SU-DHL-6 (cell line): ENCODE measurements around the gene RGS7.
"Not testable (repeated sequence)": the region's sequence is repeated elsewhere in the genome, so short reads cannot be mapped to it uniquely, and the experiment has no call there.

Experiments
- H2AFZ ChIP-seq: fragments of 200-600 bp; sonication (generic); 2 replicates; pipeline ENCODE4 v1.6.1; 2014; ENCODE audit warnings: low read depth, mild to moderate bottlenecking, moderate library complexity, mixed read lengths, antibody characterized with exemption, low read length; ENCODE audit not compliant: severe bottlenecking
- H3F3A ChIP-seq: fragments of 200-600 bp; shearing (Covaris generic); 2 replicates; pipeline ENCODE4 v1.6.0; 2016; ENCODE audit warnings: antibody characterized with exemption, mild to moderate bottlenecking; ENCODE audit not compliant: insufficient read depth
- H3K27ac ChIP-seq: fragments of 200-600 bp; sonication (generic); 2 replicates; pipeline ENCODE4 v1.5.1; 2016; ENCODE audit warnings: low read depth, mild to moderate bottlenecking, low read length, moderate library complexity, mixed read lengths
- H3K27me3 ChIP-seq: fragments of 200-600 bp; sonication (generic), shearing (Covaris generic); 2 replicates; pipeline ENCODE4 v1.6.0; 2014; ENCODE audit warnings: mild to moderate bottlenecking, low read length
- H3K36me3 ChIP-seq: fragments of 200-600 bp; sonication (generic); 2 replicates; pipeline ENCODE4 v1.6.1; 2014; ENCODE audit warnings: mild to moderate bottlenecking, low read length, mixed read lengths
- H3K4me2 ChIP-seq: fragments of 300-600, 200-600 bp; shearing (Covaris generic), sonication (generic); 2 replicates; pipeline ENCODE4 v1.6.0; 2014; ENCODE audit warnings: low read length, low read depth, mild to moderate bottlenecking; ENCODE audit not compliant: poor library complexity, severe bottlenecking
- H3K4me3 ChIP-seq: fragments of 200-600 bp; sonication (generic); 2 replicates; pipeline ENCODE4 v1.5.1; 2014; ENCODE audit warnings: antibody characterized with exemption, low read length, mild to moderate bottlenecking, mixed read lengths; ENCODE audit not compliant: insufficient read depth, poor library complexity, severe bottlenecking
- H3K79me2 ChIP-seq: fragments of 200-600 bp; sonication (generic); 2 replicates; pipeline ENCODE4 v1.6.1; 2014; ENCODE audit warnings: mild to moderate bottlenecking, low read length, moderate library complexity; ENCODE audit not compliant: insufficient read depth
- H3K9ac ChIP-seq: fragments of 200-600 bp; sonication (generic); 2 replicates; pipeline ENCODE4 v1.7.0; 2014; ENCODE audit warnings: mild to moderate bottlenecking, low read length
- H3K9me2 ChIP-seq: fragments of 200-600 bp; sonication (generic); replicated peaks from 2 replicates; pipeline ENCODE4 v1.6.1; 2014; ENCODE audit warnings: low read length; ENCODE audit not compliant: insufficient read depth
- H3K9me3 ChIP-seq: fragments of 200-600 bp; sonication (generic); 2 replicates; pipeline ENCODE4 v1.6.1; 2014; ENCODE audit warnings: low read length, mixed read lengths; ENCODE audit not compliant: insufficient read depth
- H4K20me1 ChIP-seq: fragments of 200-600 bp; sonication (generic); 2 replicates; pipeline ENCODE4 v1.6.1; 2014; ENCODE audit warnings: low read depth, mild to moderate bottlenecking, antibody characterized with exemption, low read length, moderate library complexity, mixed read lengths
- EZH2phosphoT487 ChIP-seq: fragments of 200-600 bp; sonication (generic), shearing (Covaris generic); conservative IDR thresholded peaks from 2 replicates; pipeline ENCODE4 v1.6.1; 2018; ENCODE audit warnings: mild to moderate bottlenecking, antibody characterized with exemption, low read length, moderate library complexity, mixed read lengths
- TF ChIP-seq, protein P1 (sequence below): fragments of 200-600 bp; sonication (generic); IDR thresholded peaks from one replicate; pipeline ENCODE4 v1.5.1; 2017; ENCODE audit warnings: antibody characterized with exemption, mild to moderate bottlenecking, low read length, moderate library complexity; ENCODE audit not compliant: insufficient read depth, poor library complexity, severe bottlenecking

RGS7 gene

DNA sequence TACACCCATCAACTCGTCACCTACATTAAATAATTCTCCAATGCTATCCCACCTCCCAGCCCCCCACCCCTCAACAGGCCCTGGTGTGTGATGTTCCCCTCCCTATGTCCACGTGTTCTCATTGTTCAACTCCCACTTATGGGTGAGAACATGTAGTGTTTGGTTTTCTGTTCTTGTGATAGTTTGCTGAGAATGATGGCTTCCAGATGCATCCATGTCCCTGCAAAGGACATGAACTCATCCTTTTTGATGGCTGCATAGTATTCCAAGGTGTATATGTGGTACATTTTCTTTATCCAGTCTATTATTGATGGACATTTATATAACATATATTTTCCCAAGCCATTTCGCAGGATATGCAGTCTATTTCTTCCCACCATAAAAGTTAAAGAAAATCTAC is 132.8 kb downstream of the RGS7 start:
- H3K4me3 ChIP-seq, H3K9me3 ChIP-seq, H3K27me3 ChIP-seq, H2AFZ ChIP-seq, H3F3A ChIP-seq, H3K79me2 ChIP-seq, H4K20me1 ChIP-seq, H3K4me2 ChIP-seq, H3K36me3 ChIP-seq, H3K9me2 ChIP-seq, H3K27ac ChIP-seq, H3K9ac ChIP-seq: not testable (repeated sequence)

DNA sequence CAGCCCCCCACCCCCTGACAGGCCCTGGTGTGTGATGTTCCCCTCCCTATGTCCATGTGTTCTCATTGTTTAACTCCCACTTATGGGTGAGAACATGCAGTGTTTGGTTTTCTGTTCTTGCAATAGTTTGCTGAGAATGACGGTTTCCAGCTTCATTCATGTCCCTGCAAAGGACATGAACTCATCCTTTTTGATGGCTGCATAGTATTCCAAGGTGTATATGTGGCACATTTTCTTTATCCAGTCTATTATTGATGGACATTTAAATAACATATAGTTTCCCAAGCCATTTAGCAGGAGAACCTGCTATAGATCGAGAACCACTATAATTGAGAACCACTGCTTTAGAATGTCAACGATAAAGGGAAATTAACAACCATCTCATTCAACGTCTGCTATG is 134.2 kb downstream of the RGS7 start:
- H3K4me3 ChIP-seq, H4K20me1 ChIP-seq, H3K9me3 ChIP-seq, H3K9ac ChIP-seq, H3K36me3 ChIP-seq, H3K27me3 ChIP-seq, H3K27ac ChIP-seq, H3K9me2 ChIP-seq, H3K4me2 ChIP-seq, H2AFZ ChIP-seq, H3F3A ChIP-seq, H3K79me2 ChIP-seq: not testable (repeated sequence)

DNA sequence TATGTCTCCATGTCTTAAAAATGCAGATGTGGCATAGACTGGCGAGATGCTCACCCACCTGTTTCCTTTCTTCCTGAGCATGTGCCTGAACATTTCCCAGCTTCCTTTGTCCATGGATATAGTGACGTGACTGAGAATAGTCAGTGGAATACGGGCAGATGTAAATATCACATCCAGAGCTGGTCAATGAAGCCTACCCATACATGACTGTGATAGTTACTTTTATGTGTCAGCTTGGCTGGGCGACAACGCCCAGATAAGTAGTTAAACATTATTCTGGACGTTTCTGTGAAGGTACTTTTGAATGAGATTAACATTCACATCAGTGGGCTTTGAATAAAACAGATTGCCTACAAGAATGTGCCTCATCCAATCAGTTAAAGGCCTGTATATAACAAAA is 135.7 kb downstream of the RGS7 start:
- Histone ChIP-seq H3K9me2 (no peaks in the 10 kb centered on the region), H3K9me3 (no peaks in the 10 kb centered on the region), H3K27ac (no peak overlapping the region), H3K4me3 (no peak overlapping the region), H3K79me2 (no peaks in the 10 kb centered on the region), H4K20me1 (no peaks in the 10 kb centered on the region), H3K4me2 (no peak overlapping the region), H3K9ac (no peak overlapping the region), H3K36me3 (no peaks in the 10 kb centered on the region), H3F3A (no peaks in the 10 kb centered on the region), H2AFZ (no peak overlapping the region), H3K27me3 (no peaks in the 10 kb centered on the region)
- TF ChIP-seq, protein P1, sequence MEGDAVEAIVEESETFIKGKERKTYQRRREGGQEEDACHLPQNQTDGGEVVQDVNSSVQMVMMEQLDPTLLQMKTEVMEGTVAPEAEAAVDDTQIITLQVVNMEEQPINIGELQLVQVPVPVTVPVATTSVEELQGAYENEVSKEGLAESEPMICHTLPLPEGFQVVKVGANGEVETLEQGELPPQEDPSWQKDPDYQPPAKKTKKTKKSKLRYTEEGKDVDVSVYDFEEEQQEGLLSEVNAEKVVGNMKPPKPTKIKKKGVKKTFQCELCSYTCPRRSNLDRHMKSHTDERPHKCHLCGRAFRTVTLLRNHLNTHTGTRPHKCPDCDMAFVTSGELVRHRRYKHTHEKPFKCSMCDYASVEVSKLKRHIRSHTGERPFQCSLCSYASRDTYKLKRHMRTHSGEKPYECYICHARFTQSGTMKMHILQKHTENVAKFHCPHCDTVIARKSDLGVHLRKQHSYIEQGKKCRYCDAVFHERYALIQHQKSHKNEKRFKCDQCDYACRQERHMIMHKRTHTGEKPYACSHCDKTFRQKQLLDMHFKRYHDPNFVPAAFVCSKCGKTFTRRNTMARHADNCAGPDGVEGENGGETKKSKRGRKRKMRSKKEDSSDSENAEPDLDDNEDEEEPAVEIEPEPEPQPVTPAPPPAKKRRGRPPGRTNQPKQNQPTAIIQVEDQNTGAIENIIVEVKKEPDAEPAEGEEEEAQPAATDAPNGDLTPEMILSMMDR, result no peak
- TF ChIP-seq EZH2phosphoT487, result no peak

DNA sequence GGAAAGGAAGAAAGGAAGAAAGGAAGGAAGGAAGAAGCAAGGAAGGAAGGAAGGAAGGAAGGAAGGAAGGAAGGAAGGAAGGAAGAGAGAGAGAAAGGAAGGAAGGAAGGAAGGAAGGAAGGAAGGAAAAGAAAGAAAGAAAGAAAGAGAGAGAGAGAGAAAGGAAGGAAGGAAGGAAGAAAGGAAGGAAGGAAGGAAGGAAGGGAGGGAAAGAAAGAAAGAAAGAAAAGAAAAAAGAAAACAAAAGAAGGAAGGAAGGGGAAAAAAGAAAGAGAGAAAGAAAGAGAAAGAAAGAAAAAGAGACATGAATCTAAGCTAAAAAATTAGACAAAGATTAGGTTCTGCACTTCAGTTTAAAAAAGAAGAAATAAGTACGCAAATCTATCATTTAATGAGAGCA is 136.1 kb downstream of the RGS7 start:
- not testable (repeated sequence) for H3K36me3 ChIP-seq, H3K4me2 ChIP-seq, H3K27me3 ChIP-seq, H3K9ac ChIP-seq, H3K9me3 ChIP-seq, H3K4me3 ChIP-seq, H3K9me2 ChIP-seq, H2AFZ ChIP-seq, H3F3A ChIP-seq, H3K79me2 ChIP-seq, H4K20me1 ChIP-seq, H3K27ac ChIP-seq

DNA sequence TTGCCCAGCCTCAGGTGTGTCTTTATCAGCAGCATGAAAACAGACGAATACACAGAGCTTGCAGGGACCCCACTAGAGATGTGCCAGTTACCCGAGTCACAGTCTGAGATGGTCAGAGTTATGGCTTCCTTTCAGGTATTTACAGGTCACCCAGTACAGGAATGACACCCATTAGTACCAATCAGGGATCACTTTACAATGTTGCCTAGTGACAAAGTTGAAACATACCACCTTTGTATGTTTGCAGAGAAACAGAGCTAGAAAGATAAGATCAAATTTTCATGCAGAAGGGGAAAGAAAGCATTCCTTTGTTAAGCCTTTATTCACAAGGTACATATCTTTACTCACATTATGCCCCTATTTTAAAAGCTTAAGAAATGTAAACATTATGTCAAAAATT is 137.6 kb downstream of the RGS7 start:
- H3K27ac ChIP-seq, result no peak overlapping the region
- H3K9me3 ChIP-seq, result no peaks in the 10 kb centered on the region
- H3F3A ChIP-seq, result no peaks in the 10 kb centered on the region
- no peaks in the 10 kb centered on the region for H3K27me3 ChIP-seq
- H3K9ac ChIP-seq, result no peak overlapping the region
- H3K4me3 ChIP-seq, result no peak overlapping the region
- H3K9me2 ChIP-seq, result no peaks in the 10 kb centered on the region
- no peak overlapping the region for H2AFZ ChIP-seq
- no peaks in the 10 kb centered on the region for H3K36me3 ChIP-seq
- TF ChIP-seq, protein P1, result no peak
- no peak for TF ChIP-seq EZH2phosphoT487
- H4K20me1 ChIP-seq, result no peaks in the 10 kb centered on the region
- H3K4me2 ChIP-seq, result no peak overlapping the region
- no peaks in the 10 kb centered on the region for H3K79me2 ChIP-seq
